ENCODE data around the gene RNF214. TPM values are rescaled to one million over a fixed set of nuclear protein-coding genes. Genes with fewer than 3 reads are reported as not detected.

RNF214 gene
- total and polyA plus RNA-seq, 12 donors: 7.3 to 33.5 (median 25.4) TPM

- intact Hi-C loops (cut with DNase I): no loop called here
- H3K4me1 ChIP-seq: peaks cover 0 to 7% (median 0%) of the 10 kb centered on the region in 9 donors
- H3K4me3 ChIP-seq: no peak overlapping the region
- ATAC-seq (no peak), DNase-seq (no peak)
- H3K27me3 ChIP-seq: no peaks in the 10 kb centered on the region
- peaks cover 0 to 98% (median 40%) of the 10 kb centered on the region in 9 donors for H3K36me3 ChIP-seq
- H3K9me3 ChIP-seq: no peaks in the 10 kb centered on the region
- H3K27ac ChIP-seq: no peak overlapping the region
- no peak for TF ChIP-seq CTCF (IDR thresholded peaks at IDR 0.05)
- 84 to 86% methylated on average over 2 of the region's 2 CpGs for WGBS, 2 donors
Observed at GRCh38 chr11:117284053-117284452, 51.6 kb downstream of the RNF214 start.

- no peak for ATAC-seq
- no peaks in the 10 kb centered on the region for H3K27me3 ChIP-seq
- H3K27ac ChIP-seq: no peak overlapping the region
- peaks cover 0 to 100% (median 49%) of the 10 kb centered on the region in 9 donors for H3K36me3 ChIP-seq
- no peaks in the 10 kb centered on the region for H3K4me1 ChIP-seq
- no peak for TF ChIP-seq CTCF (IDR thresholded peaks at IDR 0.05)
- no peaks in the 10 kb centered on the region for H3K9me3 ChIP-seq
- DNase-seq: no peak
- intact Hi-C loops (cut with DNase I): no loop called here
- H3K4me3 ChIP-seq: no peak overlapping the region
- 74 to 82% methylated on average over 2 of the region's 2 CpGs for WGBS, 2 donors
Observed at GRCh38 chr11:117286588-117286987, 54.1 kb downstream of the RNF214 start.

- Histone ChIP-seq H3K4me1 (no peaks in the 10 kb centered on the region), H3K36me3 (peaks cover 0 to 100% (median 44%) of the 10 kb centered on the region in 9 donors), H3K4me3 (no peak overlapping the region), H3K9me3 (no peaks in the 10 kb centered on the region), H3K27ac (no peak overlapping the region), H3K27me3 (no peaks in the 10 kb centered on the region)
- TF ChIP-seq CTCF (IDR thresholded peaks at IDR 0.05): no peak
- intact Hi-C loops (cut with DNase I): no loop called here
- whole genome bisulfite sequencing, 2 donors: 94 to 98% methylated on average over 3 of the region's 3 CpGs
- DNase-seq (no peak), ATAC-seq (no peak)
Observed at GRCh38 chr11:117287668-117288067, 55.2 kb downstream of the RNF214 start.

- no peak overlapping the region for H3K4me3 ChIP-seq
- ATAC-seq (no peak), DNase-seq (no peak)
- H3K4me1 ChIP-seq: no peaks in the 10 kb centered on the region
- no peak for TF ChIP-seq CTCF (IDR thresholded peaks at IDR 0.05)
- no peaks in the 10 kb centered on the region for H3K27me3 ChIP-seq
- intact Hi-C loops (cut with DNase I): no loop called here
- H3K9me3 ChIP-seq: no peaks in the 10 kb centered on the region
- peaks cover 0 to 100% (median 33%) of the 10 kb centered on the region in 9 donors for H3K36me3 ChIP-seq
- no peak overlapping the region for H3K27ac ChIP-seq
- whole genome bisulfite sequencing, 2 donors: 47 to 67% methylated on average over 1 of the region's 1 CpG
Observed at GRCh38 chr11:117289795-117290194, 57.3 kb downstream of the RNF214 start.

Measured in heart right ventricle (tissue), 16 donors.